GM06990 (cell line): ENCODE data around the gene PCDHB1.
A peak's percentile ranks its signal among the peaks of the same experiment; 100 is the strongest.

ENCODE experiments used
- DNase-seq: peaks from one replicate; pipeline ENCODE4 v3.0.0-alpha.2; 2011; ENCODE audit not compliant: insufficient read length; ENCODE audit errors: extremely low read depth
- H3K27me3 ChIP-seq: replicated peaks from 2 replicates; pipeline ENCODE4 v1.6.0; 2011; ENCODE audit warnings: low read length; ENCODE audit not compliant: control insufficient read depth, insufficient read depth
- H3K36me3 ChIP-seq: 2 replicates; pipeline ENCODE4 v1.5.1; 2011; ENCODE audit warnings: low read length; ENCODE audit not compliant: control insufficient read depth, insufficient read depth
- H3K4me3 ChIP-seq: replicated peaks from 2 replicates; pipeline ENCODE4 v1.5.1; 2011; ENCODE audit warnings: low read depth, mild to moderate bottlenecking, control low read depth, low read length
- TF ChIP-seq, protein P1 (sequence below): IDR thresholded peaks from 2 replicates; pipeline ENCODE4 v1.5.1; 2011; ENCODE audit warnings: low read length, control low read depth, mild to moderate bottlenecking, inconsistent platforms; ENCODE audit not compliant: insufficient read depth, poor library complexity, severe bottlenecking

Gene PCDHB1

DNA sequence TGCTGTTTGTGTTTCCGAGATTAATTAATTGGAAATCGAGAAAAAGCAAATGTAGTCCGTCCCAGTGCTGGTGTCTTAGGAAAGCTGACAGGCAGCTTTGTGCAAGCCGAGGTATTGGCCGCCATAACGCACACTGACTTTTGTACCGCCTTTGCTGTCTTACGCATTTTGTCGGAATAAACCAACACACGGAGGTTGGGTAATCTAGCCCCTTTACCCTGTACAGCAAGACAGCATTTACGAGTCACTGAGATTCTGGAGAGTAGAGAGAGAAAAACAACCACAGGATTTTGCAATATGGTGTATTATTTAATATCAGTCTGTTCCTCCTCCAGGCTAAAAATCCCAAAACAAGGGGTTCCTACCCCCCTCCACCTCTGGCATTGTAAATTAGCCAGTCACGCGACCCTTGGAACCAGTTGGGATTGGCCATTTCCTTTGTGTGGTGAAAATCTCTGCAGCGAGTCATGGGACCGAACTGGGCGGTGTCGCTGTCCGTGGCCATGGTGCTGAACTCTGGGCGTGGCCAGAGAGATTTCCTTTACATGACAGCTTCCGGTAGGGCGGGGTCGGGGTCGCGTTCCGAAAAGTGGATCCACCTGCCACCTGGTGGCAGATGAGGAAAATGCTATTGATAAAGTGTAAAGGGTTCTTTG, 10.3 kb upstream of the PCDHB1 start:
- TF ChIP-seq, protein P1, sequence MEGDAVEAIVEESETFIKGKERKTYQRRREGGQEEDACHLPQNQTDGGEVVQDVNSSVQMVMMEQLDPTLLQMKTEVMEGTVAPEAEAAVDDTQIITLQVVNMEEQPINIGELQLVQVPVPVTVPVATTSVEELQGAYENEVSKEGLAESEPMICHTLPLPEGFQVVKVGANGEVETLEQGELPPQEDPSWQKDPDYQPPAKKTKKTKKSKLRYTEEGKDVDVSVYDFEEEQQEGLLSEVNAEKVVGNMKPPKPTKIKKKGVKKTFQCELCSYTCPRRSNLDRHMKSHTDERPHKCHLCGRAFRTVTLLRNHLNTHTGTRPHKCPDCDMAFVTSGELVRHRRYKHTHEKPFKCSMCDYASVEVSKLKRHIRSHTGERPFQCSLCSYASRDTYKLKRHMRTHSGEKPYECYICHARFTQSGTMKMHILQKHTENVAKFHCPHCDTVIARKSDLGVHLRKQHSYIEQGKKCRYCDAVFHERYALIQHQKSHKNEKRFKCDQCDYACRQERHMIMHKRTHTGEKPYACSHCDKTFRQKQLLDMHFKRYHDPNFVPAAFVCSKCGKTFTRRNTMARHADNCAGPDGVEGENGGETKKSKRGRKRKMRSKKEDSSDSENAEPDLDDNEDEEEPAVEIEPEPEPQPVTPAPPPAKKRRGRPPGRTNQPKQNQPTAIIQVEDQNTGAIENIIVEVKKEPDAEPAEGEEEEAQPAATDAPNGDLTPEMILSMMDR: peak; percentile 35
- Histone ChIP-seq H3K36me3 (no peaks in the 10 kb centered on the region), H3K4me3 (no peak overlapping the region), H3K27me3 (no peaks in the 10 kb centered on the region)
- peak; percentile 70 for DNase-seq

DNA sequence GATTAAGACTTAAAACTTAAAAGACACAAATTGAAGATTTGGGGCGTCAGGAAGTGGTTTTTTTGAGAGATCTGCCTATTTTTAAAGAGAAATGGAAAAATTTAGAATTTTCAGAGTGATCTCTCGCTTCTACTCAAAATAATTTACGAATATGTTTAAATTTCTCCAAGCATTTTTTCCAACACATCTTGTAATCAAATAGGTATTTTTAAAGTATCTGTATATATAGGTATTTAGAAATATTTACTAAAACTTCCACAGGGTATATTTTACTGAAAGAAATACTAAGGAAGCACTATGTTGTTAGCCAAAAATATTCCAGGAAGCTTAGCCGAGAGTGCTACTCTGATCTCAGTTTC, 9.8 kb upstream of the PCDHB1 start:
- no peak for DNase-seq
- Histone ChIP-seq H3K36me3 (no peaks in the 10 kb centered on the region), H3K4me3 (no peak overlapping the region), H3K27me3 (no peaks in the 10 kb centered on the region)
- TF ChIP-seq, protein P1: no peak

DNA sequence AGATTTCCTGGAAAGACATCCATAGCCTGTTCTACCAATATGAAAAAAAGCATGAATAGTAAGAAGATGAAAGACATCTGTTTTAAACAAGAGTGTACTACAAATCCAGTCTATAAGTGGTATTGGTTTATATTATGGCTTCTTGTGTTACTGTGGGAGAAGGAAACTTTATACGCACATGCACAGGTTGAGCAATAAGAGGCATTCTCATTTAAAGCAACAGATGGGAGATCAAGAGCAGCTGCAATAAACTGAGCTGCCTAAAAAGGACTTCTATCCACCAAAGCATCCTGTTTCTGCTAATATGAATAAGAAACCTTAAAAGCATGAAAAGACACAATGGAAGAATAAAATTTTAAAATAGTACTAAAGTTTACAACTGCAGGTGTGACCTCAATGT, 8.6 kb upstream of the PCDHB1 start:
- DNase-seq: no peak
- no peaks in the 10 kb centered on the region for H3K27me3 ChIP-seq
- no peaks in the 10 kb centered on the region for H3K36me3 ChIP-seq
- TF ChIP-seq, protein P1: no peak
- H3K4me3 ChIP-seq: no peak overlapping the region

DNA sequence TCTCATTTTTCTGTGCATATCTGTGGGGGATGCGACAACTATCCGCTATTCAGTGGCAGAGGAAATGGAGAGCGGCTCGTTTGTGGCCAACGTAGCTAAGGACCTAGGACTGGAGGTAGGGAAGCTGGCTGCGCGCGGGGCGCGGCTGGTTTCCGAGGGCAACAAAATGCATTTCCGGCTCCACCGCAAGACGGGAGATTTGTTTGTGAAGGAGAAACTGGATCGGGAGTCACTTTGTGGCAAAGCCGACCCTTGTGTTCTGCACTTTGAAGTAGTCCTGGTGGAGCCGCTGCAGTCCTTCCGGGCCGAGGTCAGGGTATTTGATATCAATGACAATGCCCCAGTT, 320 bp downstream of the PCDHB1 start:
- DNase-seq: peak; percentile 9
- H3K27me3 ChIP-seq: no peaks in the 10 kb centered on the region
- H3K36me3 ChIP-seq: no peaks in the 10 kb centered on the region
- TF ChIP-seq, protein P1: no peak
- H3K4me3 ChIP-seq: no peak overlapping the region

DNA sequence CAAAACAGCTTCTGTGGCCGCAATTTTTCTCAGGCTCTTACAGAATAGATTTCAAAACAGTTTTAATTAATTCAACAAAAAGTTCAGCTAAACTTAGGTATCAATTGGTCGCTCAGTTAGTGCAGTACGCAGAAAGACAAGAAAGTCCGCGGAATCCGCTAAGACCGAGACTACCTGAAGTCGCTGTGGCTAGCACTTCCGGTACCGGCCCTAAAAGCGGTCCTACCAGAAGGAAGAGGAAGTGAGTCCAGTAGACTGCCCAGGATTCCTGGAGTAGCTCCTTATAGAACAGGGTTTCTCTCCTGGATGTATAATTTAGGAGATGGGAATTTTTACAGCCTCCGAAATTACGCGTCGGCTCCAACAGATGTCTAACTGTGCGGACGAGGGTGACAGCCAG, 26.7 kb downstream of the PCDHB1 start:
- no peaks in the 10 kb centered on the region for H3K36me3 ChIP-seq
- DNase-seq: no peak
- H3K4me3 ChIP-seq: no peak overlapping the region
- TF ChIP-seq, protein P1: no peak
- H3K27me3 ChIP-seq: no peaks in the 10 kb centered on the region

DNA sequence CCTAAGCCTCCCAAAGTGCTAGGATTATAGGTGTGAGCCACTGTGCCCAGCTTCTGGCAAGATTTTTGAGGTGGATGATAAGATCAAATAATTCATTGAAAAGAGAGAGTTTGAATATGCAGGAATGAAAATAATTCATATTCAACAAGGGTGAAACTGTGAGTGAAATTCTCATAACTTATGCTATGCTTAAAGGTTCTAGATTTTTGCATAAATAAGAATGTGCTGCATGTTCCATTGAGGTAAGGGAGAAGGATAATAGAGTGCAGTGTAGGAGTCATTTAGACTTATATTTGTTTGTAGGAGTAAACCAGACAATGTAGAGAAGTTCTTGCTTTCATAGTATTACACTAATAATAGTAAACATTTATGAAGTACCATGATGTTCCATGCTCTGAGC, 31.1 kb downstream of the PCDHB1 start:
- H3K4me3 ChIP-seq: no peak overlapping the region
- no peaks in the 10 kb centered on the region for H3K36me3 ChIP-seq
- no peaks in the 10 kb centered on the region for H3K27me3 ChIP-seq
- TF ChIP-seq, protein P1: no peak
- no peak for DNase-seq
